Endothelial cell of umbilical vein (primary cell): ENCODE measurements around the gene CRHR2. TPM values are rescaled to one million over a fixed set of nuclear protein-coding genes. Genes with fewer than 3 reads are reported as not detected.
"Not testable (repeated sequence)": the region's sequence is repeated elsewhere in the genome, so short reads cannot be mapped to it uniquely, and the experiment has no call there.

ENCODE experiments used
- BruUV-seq: library from RNA; stranded (reverse); fragments of 400-500 nt; replicated peaks from 2 replicates; lab custom pipeline; 2021; lab: Mats Ljungman, UMichigan
- CTCF ChIA-PET: fragments of 300-600, 350-600 bp; sonication (Branson Sonifier 250); formaldehyde crosslinking; loops from one replicate; lab custom pipeline; 2021; ENCODE audit warnings: antibody characterized with exemption, inconsistent platforms; lab: Charles Lee
- POLR2A ChIA-PET: fragments of 300-600, 350-600 bp; sonication (Branson Sonifier 250); formaldehyde crosslinking; loops from one replicate; lab custom pipeline; 2021; ENCODE audit warnings: antibody characterized with exemption, inconsistent platforms; lab: Charles Lee
- DNase-seq: peaks from one replicate; pipeline ENCODE4 v3.0.0-alpha.2; 2011; ENCODE audit warnings: low read depth, low spot score
- FAIRE-seq: peaks from 2 replicates; lab custom pipeline; 2011; peaks lifted over from hg19 to GRCh38; lab: Jason Lieb, UNC
- H2AFZ ChIP-seq: 2 replicates; pipeline ENCODE4 v1.6.0; 2012; ENCODE audit warnings: low read depth, low read length, control low read depth, inconsistent platforms
- H3K27ac ChIP-seq: 2 replicates; pipeline ENCODE4 v1.5.1; 2011; ENCODE audit warnings: low read depth, mild to moderate bottlenecking, control low read depth, low read length, moderate library complexity; ENCODE audit not compliant: insufficient read depth
- H3K27me3 ChIP-seq, 2 experiments: 2 replicates each; pipeline versions ENCODE4 v1.6.0 to v1.6.1; 2011; ENCODE audit warnings: low read length in 2 of 2, mixed read lengths in 1 of 2; ENCODE audit not compliant: control insufficient read depth in 2 of 2, insufficient read depth in 2 of 2
- H3K36me3 ChIP-seq, 2 experiments: 2 replicates in 1 of 2; 3 replicates in 1 of 2; pipeline ENCODE4 v1.5.1; 2011; ENCODE audit warnings: low read length in 2 of 2, mild to moderate bottlenecking in 1 of 2, moderate library complexity in 1 of 2; ENCODE audit not compliant: control insufficient read depth in 2 of 2, insufficient read depth in 2 of 2; ENCODE audit errors: extremely low read depth in 1 of 2
- H3K4me1 ChIP-seq: 3 replicates; pipeline ENCODE4 v1.5.1; 2011; ENCODE audit warnings: mild to moderate bottlenecking, low read length; ENCODE audit not compliant: control insufficient read depth, insufficient read depth; ENCODE audit errors: extremely low read depth
- H3K4me2 ChIP-seq: 2 replicates; pipeline ENCODE4 v1.6.1; 2011; ENCODE audit warnings: low read length, control low read depth, mixed read lengths; ENCODE audit not compliant: insufficient read depth
- H3K4me3 ChIP-seq, 3 experiments: fragments of 200-600 bp in 1 of 3; sonication (generic), shearing (Covaris generic) in 1 of 3; replicated peaks in 1 of 3; 2 replicates each; pipeline ENCODE4 v1.5.1; 2011 to 2016; ENCODE audit warnings: control low read depth in 3 of 3, low read length in 3 of 3, mild to moderate bottlenecking in 2 of 3, inconsistent platforms in 1 of 3, low read depth in 1 of 3, moderate library complexity in 1 of 3; ENCODE audit not compliant: insufficient read depth in 1 of 3
- H3K79me2 ChIP-seq: 2 replicates; pipeline ENCODE4 v1.6.0; 2012; ENCODE audit warnings: low read length, inconsistent platforms; ENCODE audit not compliant: control insufficient read depth, insufficient read depth
- H3K9ac ChIP-seq: replicated peaks from 2 replicates; pipeline ENCODE3; 2011; ENCODE audit warnings: low read length, control low read depth; ENCODE audit not compliant: insufficient read depth; ENCODE audit errors: extremely low read depth
- H3K9me1 ChIP-seq: replicated peaks from 3 replicates; pipeline ENCODE4 v1.6.0; 2011; ENCODE audit warnings: mild to moderate bottlenecking, low read length; ENCODE audit not compliant: control insufficient read depth, insufficient read depth; ENCODE audit errors: extremely low read depth
- H3K9me3 ChIP-seq: replicated peaks from 2 replicates; pipeline ENCODE4 v1.5.1; 2012; ENCODE audit warnings: low read length, inconsistent platforms; ENCODE audit not compliant: control insufficient read depth, insufficient read depth
- H4K20me1 ChIP-seq: replicated peaks from 2 replicates; pipeline ENCODE3; 2011; ENCODE audit warnings: mild to moderate bottlenecking, low read length; ENCODE audit not compliant: control insufficient read depth, insufficient read depth; ENCODE audit errors: extremely low read depth
- POLR2AphosphoS5 ChIP-seq: IDR thresholded peaks from 2 replicates; pipeline ENCODE4 v1.6.1; 2012; ENCODE audit warnings: low read depth, mild to moderate bottlenecking, control low read depth, low read length, moderate library complexity; ENCODE audit not compliant: insufficient read depth
- dilution Hi-C: fragments of 300-500 bp; cut with MboI; formaldehyde crosslinking; loops from one replicate; pipeline ENCODE4 v1.15.0; 2019; ENCODE audit warnings: low sequenced_read_pairs; ENCODE audit not compliant: extremely low pct_ligation_motif_present
- intact Hi-C: fragments of 100-400 bp; cut with micrococcal nuclease; formaldehyde crosslinking; loops from one replicate; pipeline ENCODE4 v1.10.0; 2022
- polyA plus RNA-seq, 4 experiments: library from polyadenylated mRNA; depleted of rRNA in 3 of 4; stranded (reverse) in 3 of 4; unstranded in 1 of 4; fragments of >200 nt; gene quantifications; 2 replicates each; pipeline versions ENCODE4 v1.2.1 to v1.2.3, GENCODE V29; 2011 to 2012; ENCODE audit warnings: missing spikeins in 1 of 4
- total RNA-seq: library from RNA; stranded (reverse); gene quantifications from 2 replicates; pipeline ENCODE4 v1.2.3, GENCODE V29; 2021

Gene CRHR2
- total and polyA plus RNA-seq, 2 donors (not counting 3 experiments of a cell fraction or from before 2014, with no cell fraction given): not detected

- no peak overlapping the region for H3K9ac ChIP-seq
- H3K4me2 ChIP-seq: no peak overlapping the region
- H3K27ac ChIP-seq: no peak overlapping the region
- H3K4me3 ChIP-seq: no peak overlapping the region
- H2AFZ ChIP-seq: no peak overlapping the region
- H3K27me3 ChIP-seq: peaks cover 1 to 6% of the 10 kb centered on the region in 2 experiments
- H3K79me2 ChIP-seq: no peaks in the 10 kb centered on the region
- no TSS peak for BruUV-seq
- no peaks in the 10 kb centered on the region for H3K36me3 ChIP-seq
- TF ChIP-seq POLR2AphosphoS5: no peak
- intact Hi-C loops: no loop called here
- dilution Hi-C loops: no loop called here
- FAIRE-seq (no peak), DNase-seq (no peak)
- H3K9me1 ChIP-seq: no peaks in the 10 kb centered on the region
- H4K20me1 ChIP-seq: no peaks in the 10 kb centered on the region
- CTCF ChIA-PET: no interaction called here
- no peaks in the 10 kb centered on the region for H3K9me3 ChIP-seq
- H3K4me1 ChIP-seq: no peaks in the 10 kb centered on the region
- POLR2A ChIA-PET: no interaction called here
These were observed 39.0 kb upstream of the CRHR2 start for GRCh38 chr7:30721211-30721610.

DNA sequence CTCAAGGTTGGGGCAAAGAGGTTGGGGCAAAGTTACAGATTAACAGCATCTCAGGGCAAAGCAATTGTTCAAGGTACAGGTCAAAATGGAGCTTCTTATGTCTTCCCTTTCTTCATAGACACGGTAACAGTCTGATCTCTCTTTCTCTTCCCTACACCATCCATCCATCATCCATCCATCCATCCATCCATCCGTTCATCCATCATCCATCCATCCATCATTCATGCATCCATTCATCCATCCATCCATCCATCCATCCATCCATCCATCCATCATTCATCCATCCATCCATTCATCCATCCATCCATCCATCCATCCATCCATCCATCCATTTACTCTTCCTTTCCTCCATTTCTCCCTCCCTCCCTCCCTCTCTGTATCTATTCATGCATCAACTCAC, 37.2 kb upstream of the CRHR2 start:
- dilution Hi-C loops, CTCF ChIA-PET, DNase-seq: not testable (repeated sequence)

More for the DNA sequence above, 37.2 kb upstream of the CRHR2 start:
- H3K79me2 ChIP-seq, H3K4me1 ChIP-seq, H4K20me1 ChIP-seq, BruUV-seq, H3K9me1 ChIP-seq, intact Hi-C loops, POLR2A ChIA-PET, FAIRE-seq, H3K27me3 ChIP-seq, H3K9ac ChIP-seq, H3K36me3 ChIP-seq, H2AFZ ChIP-seq, H3K27ac ChIP-seq, H3K4me2 ChIP-seq, H3K9me3 ChIP-seq, H3K4me3 ChIP-seq: not testable (repeated sequence)
